DMS153 treated with DMSO at 0.1 percent for 48 hours (cell line): ENCODE measurements around the gene CFAP99.

ENCODE experiments used
- DNase-seq: peaks from one replicate; lab custom pipeline; 2025; ENCODE audit not compliant: unreplicated experiment; lab: John Stamatoyannopoulos, UW

The CFAP99 gene

DNA sequence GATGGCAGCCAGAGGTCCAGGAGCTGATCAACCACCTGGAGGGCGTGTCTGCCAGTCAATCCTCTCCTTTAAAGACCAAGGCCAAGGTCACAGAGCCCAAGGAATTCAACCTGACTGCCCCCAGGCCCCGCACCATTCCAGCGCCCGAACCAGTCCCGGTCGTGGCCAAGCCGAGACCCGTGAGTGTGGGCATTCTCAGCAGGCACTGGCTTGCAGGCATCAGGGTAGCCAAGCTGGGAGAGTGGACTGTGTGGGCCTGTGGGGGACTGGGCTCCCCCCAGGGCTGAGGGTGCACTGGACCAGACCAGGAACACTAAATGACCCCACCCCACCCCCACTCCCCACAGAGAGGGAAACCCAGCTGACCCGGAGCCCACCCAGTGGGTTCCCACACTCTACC is 26.4 kb downstream of the CFAP99 start:
- DNase-seq: no peak

DNA sequence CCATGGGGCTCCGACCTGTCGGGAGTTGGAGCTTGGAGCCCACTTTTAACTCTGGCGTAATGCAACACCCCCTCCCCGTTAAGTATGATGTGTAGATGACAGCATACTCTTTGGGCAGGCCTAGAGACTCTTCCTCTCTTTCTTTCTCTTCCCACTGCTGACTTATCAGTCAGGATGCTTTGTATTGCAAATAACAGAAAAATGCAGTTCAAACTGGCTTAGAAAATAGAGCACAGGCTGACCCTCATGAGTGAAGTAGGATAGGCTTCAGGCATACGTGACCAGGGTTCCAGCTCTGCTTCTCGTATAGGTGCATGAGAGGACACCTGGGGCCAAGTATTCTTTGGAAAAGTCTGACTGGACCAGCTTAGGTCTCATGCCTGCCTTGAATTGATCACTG is 26.8 kb downstream of the CFAP99 start:
- DNase-seq: no peak

DNA sequence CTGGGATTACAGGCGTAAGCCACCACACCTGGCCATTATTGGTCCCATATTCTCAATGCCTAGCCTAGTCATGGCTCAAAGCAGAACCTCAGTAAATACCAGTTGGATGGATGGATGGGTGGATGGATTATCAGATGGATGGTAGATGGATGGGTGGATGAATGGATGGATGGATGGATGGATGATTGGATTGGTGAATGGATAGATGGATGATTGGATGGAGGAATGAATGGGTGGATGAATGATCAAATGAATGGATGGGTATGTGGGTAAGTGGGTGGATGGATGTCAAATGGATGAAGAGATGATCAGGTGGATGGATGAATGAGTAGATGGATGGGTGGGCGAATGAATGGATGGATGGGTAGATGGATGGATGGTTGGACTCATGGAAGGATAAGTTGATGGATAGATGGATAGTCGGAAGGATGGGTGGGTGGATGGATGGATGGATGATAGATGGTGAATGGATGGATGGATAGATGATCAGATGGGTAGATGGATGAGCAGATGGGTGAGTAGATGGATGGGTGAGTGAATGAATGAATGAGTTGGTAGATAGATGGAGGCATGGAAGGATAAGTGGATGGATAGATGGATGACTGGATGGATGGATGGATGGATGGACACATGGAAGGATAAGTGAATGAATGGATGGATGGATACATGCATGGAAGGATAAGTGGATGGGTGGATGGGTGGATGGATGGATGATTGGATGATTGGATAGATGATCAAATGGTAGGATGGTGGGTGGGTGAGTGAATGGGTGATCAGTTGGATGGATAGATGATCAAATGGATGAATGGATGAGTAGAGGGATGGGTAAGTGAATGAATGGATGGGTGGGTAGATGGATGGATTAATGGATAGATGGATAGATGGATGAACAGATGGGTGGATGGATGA is 28.2 kb downstream of the CFAP99 start:
- no peak for DNase-seq

DNA sequence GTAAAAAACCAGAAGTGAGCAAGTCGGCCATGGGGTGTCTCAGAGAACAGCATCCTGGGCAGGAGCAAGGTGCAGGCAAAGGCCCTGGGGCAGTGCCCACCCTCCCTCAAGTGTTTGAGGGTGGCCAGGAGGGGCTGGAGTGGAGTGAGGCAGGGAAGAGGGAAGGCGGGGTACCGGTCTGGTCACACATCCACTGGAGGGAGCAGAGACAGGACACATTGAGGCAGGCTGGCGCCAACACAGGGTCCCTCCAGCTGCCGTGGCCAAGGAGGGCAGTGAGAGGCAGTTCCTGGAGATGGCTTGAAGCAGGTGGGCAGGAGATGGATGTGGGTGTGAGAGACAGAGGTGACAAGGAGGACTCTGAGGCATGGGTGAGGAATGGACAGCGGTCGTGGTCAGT is 29.8 kb downstream of the CFAP99 start:
- no peak for DNase-seq

DNA sequence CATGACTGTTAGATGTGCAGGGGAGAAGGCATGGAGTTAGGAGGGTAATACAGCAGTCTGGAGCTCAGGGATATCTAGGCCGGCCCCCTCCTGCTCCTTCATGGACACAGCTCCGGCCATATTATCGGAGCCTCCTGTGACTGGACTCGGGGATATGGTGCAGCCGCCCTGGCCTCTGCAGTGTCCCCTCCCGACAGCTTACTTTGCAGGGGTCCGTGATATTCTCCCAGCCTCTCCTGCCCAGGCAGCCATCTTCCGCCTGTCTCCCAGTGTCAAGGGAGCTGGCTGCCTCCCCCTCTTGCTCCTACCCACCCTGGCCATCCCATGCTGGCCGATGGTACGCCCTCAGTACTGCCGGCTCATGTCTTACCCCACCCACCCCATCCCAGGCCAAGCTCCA is 30.3 kb downstream of the CFAP99 start:
- DNase-seq: no peak

DNA sequence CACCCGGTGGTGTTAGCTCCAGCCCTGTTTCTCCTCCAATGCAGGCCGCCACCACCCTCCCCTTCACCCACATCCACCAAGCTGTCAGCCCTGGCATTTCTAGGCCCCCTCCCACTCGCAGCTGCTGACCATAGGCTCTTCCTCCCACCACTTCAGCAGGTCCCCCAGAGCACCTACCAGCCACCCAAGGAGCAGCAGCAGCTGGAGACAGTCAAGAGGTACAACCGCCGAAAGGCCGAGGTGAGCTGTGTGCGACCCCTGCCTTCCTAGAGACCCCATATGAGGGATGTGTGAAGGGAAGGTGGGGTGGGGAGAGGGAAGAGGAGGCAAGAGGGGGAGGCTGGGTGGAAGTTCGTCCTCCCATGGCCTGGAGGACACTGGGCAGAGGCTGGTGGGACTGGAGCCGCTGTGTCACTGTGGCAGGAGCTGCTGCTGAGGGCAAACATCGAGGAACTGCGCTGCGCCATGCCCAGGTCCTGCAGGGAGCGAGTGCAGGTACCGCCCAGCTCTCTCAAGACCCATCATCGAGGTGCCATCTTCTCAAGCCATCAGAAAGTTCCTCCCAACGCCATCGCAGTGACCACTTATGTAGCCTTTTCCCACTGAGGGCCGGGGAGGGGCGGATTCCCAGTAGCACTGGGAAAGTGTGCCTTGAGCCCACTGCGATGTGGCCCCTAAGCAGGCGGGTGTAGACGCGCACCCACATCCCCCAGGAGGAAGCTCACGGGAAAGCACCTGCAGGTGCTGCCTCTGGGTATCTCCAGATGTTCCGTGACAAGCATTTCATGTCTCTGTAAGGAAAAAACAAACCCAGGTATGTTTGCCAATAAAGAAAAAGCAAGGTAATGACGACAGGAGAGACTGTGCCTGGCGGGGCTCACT is 31.0 kb downstream of the CFAP99 start:
- no peak for DNase-seq

DNA sequence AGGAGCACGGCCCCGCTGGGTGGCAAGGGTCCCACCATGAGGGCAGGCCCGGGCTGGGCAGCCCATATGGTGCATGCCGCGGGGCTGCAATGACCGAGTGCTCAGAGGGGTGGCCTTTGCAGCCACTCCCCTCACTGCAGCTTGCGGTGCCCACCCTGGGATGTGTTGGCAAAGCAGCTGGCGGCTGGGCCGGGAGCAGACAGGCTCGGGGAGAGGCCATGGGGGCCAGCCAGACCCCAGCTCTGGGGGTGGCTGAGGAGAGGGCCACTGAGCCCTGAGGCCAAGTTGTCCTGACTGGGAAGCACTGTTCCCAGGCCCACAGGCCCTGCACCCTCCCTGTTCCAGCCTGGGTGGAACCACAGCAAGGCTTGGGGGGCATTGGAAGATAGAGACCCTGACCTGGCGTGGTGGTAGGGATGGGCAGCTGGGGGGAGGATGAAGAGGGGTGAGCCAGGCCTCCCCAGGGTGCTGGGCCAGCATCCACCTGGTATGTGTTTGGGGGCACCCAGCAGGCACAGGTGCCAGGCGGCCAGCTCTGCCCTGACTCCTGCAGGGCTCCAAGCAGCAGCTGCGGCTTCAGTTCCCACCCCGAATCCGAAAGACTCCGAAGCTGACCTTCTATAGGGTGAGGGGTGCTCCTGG is 31.8 kb downstream of the CFAP99 start:
- no peak for DNase-seq

DNA sequence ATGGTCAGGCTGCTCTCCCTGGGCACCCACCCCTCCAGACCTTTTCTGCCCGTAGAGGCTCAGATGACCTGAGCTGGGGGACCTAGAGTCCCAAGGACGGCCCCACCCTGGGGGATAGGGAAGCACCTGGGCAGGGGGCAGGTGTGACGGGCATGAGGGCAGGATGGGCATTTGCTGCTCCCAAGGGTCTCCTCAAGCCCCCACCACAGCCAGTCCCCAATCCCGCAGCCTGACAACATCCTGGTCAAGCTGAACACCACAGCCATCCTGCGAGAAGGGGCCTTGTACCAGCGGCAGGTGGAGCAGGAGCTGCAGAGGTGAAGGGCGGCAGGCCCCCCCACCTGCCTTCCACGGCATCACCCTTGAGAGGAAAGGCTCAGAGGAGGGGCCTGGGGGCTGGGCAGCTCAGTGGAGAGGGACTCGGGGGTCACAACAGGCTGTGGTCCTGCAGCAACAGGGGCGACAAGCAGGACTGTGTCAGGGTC is 32.3 kb downstream of the CFAP99 start:
- no peak for DNase-seq

DNA sequence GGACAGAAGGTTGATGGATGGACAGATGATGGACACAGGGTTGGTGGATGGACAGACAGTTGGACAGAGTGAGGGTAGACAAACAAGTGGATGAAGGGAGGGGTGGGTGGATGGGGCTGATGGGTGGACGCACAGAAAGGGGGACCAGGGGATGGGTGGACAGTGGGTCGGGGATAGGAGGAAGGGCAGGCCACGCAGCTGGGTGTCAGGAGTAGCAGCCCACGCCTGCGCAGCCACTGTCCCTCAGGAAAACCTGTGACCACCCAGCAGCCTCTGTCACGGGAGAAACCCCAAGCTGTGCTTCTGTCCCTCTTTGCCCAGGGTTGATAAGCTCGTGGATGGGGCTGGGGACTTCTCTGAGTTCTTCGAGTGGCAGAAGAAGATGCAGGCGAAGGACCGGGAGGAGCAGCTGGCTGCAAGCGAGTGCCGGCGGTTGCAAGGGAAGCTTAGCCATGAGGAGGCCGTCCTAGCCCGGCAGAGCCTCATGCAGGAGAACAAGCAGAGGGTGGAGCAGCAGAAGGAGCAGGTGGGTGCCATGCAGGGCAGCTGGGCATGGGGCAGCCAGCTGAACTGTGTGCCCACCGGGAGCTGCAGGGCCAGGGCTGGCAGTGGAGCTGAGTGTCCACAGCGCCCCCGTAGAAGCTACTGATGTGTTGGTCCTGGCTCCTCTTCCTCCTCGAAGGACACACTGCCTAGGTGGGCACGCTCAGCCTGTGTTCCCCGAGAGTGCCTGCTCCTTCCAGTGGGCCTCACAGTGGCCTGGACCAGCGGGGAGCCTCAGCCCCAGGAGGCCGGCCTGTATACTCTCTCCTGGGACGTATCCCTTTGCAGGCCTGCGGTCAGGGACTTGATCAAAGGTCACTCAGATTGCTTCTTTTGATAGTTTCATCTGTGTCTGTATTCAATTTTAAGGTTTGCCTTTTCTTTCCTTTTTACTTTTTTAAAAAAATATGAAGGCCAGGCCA is 33.3 kb downstream of the CFAP99 start:
- DNase-seq: no peak

DNA sequence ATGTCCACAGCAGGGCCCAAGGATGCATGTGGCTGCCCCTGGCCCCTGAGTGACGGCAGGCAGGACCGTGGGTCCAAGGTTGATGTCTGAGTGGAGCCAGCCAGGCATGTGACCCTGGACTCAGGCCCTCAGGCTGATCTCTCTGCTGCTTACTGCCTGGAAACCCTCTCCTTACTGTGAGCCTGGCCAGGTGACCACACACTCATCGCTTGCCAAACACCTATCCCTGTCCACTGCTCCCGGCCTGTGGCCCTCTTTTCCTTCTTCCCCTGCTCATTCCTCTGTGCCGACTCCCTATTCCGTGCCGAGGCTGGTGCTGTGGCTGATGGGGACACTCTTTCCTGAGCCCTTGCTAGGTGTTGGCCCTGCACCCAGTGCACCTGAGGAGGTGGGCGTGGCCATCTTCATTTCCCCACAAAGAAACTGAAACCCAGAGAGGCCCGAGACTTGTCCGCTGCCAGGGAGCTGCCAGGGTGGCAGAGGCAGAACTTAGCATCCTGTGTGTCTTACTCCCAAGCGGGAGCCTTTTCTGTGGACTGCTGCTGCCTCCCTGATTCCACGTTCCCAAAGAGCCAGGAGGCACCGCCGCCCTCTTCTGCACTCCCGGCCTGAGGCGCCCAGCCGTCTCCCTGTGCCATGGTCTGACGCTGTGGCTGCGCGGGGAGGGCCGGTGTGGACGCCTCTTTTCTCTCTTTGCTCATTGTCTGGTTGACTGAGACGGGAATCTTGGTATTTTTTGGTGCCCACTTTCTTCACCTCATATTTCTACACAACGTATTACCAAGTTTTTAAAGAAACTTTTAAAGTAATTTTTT is 38.9 kb downstream of the CFAP99 start:
- DNase-seq: no peak

DNA sequence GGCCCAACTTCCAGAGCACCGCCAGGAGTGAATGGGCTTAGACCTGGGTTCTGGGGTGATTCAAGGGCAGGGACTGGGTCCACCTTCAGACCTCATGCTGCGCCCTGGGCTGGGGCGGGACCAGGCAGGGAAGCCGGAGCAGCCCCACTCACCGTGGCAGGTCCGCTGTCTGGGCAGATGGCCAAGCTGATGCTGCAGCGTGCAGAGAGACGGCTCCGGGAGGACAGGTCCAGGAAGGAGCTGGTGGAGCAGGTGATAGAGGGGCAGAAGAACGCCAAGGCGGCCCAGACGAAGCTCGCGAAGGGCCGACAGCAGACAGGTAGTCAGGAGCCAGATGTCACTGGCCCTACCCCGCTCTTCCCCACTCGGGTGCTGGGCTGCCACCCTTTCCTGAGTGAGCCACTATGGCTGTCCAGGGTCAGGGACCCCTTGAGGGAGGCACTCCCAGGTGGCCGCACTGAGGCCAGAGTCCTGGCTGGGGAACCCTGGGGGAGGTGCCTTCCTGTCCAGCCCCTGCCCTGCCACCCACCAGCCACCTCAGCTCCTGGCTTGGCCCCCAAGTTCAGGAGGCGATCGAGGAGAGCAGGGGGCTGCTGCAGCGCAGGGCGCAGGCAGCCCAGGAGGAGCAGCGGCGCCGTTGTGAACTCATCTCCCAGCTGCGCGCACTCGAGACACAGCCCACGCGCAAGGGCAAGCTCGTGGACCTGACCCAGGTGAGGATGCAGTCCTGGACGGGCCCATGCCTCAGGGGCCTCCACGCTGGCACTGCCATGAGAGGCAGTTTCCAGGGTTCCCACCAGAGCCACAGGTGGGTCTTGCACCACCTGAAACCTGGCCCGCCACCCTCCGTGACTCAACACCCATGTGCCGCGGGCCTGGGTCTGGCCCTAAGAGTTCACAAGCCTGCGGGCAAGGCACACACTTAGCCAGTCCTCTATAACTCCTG is 40.1 kb downstream of the CFAP99 start:
- no peak for DNase-seq

DNA sequence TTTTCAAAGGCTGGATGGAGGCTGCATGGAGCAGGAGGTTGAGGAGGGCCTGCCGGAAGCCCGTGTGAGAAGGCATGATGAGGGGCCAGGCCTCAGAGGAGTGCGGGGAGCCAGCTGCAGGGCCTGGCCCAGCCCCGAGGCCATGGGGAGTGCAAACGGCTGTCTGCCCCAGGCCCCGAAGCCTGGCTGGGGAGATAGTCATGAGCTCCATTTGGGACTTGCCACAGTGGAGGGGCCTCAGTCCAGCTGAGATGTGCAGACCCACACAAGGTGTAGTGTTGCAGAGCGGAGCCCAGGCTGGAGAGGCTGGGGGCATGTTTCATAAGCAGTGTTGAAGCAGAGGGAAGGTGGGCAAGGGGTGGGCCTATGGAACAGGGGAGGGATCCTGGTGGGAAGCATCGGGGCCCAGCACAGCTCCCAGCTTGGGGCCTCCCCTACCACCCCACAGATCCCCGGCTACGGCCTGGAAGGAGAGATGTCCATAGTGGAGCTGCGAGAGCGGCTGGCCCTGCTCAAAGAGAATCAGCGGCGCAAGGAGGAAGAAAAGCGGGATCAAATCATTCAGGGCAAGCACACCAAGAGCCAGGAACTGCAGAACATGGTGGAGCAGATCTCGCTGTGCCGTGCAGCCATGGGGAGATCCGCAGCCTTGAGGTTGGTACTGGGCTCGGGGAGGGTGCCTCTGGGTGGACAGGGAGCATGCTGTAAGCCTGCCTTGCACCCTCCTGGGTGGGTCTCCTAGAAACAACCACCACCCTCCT is 41.0 kb downstream of the CFAP99 start:
- no peak for DNase-seq

DNA sequence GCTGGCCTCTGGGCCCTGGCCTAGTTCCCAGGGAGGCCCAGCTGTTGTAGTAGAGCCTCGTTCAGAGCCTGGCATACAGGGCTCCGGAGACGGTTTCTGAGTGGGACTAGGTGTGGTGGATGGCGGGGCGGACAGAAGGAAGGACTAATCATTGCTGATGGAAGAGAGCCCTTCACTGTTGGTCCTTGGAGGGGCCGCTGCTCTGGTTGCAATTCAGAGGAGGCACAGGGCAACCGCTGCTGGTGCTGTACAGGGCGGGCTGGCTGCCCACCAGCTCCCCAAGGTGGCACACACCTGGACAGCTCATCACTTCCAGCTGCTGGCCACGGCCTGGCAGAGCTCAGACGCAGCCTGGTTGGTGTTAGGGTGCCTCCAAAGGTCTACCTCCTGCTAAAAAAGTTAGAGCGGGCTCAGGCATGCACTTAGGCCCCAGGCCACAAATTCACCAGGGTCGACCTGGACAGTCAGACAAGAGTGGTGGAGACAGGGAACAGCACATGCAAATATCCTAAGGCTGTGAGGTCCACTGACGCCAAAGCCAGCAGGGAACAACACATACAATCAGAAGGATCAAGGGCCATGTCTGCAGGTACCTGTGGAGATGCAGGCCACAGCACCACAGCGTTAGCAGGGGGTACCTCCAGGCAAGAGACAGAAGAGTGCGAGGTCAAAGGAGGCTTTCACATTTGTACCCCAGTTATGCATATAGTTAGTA is 42.6 kb downstream of the CFAP99 start:
- no peak for DNase-seq

DNA sequence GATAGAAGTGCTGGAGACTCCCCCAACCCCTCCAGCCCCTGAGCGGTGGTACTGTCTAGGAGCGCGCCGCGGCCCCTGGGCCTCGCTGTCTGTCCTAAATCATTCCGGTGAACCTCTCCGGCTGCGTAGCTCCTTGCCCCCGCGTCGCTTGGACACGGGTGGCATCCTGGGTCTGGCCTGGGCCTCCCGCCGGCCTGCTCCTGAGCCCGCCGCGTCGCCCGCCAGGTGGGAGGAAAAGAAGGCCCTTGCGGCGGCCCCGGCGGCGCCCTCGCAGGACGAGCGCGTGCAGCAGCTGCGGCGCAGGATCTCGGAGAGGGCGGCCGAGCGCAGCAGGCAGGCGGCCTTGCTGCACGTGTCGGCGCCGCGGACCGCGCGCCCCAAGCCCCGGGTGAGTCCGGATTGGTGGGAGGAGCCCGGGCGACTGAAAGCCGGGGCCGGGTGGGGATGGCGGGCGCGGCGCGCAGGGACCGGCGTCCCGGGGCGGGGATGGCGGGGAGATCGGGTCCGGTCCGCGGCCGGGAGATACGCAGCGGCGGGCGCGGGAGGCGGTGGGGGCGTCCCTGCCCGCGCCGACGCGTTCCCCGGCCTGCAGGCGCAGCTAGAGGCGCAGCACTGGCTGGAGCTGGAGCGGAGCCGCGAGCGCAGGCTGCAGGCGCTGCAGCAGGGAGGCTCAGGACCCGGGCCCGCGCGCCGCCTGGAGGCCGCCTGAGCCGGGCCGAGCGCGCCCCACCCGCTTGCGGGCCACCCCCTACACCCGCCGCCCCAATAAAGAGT is 43.6 kb downstream of the CFAP99 start:
- DNase-seq: no peak

DNA sequence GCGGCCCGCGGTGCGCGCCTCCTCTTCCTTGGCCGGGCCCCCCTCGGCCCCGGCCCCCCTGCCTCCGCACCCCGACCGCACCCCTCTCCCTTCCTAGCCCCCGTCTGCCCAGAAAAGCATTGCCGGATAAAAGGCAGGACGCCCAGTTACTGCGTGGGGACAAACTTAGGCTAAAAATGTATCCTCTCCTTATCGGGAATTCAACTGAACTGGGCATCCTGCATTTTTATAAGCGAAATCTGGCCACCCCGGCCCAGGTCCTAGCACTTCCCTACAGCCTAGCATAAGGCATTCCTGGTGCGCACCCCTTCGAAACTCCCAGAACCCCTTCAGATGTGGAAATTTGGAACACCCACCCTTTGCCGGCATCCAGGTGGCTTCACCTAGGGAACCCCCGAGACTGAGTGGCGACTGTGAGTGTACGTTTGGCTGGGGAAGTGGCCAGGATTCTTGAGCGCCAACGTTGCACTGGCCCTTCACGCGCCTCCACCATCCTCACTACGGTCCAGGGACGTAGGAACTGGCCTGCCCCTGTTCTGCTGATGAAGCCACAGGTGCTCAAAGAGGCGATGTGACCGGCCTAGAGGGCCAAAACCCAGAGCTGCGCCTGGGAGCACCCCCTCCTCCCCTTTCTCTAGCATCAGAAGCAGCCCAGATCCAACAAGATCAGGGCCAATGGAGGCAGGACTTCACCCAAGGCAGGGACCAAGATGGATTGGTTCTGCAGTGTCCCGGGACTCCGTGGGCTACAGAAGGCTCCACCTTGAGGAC is 44.4 kb downstream of the CFAP99 start:
- DNase-seq: no peak
